Measurements from ENCODE around the gene SPSB2.
A peak's percentile ranks its signal among the peaks of the same experiment; 100 is the strongest.
"Not testable (repeated sequence)": the region's sequence is repeated elsewhere in the genome, so short reads cannot be mapped to it uniquely, and the experiment has no call there.

SPSB2 gene

DNA sequence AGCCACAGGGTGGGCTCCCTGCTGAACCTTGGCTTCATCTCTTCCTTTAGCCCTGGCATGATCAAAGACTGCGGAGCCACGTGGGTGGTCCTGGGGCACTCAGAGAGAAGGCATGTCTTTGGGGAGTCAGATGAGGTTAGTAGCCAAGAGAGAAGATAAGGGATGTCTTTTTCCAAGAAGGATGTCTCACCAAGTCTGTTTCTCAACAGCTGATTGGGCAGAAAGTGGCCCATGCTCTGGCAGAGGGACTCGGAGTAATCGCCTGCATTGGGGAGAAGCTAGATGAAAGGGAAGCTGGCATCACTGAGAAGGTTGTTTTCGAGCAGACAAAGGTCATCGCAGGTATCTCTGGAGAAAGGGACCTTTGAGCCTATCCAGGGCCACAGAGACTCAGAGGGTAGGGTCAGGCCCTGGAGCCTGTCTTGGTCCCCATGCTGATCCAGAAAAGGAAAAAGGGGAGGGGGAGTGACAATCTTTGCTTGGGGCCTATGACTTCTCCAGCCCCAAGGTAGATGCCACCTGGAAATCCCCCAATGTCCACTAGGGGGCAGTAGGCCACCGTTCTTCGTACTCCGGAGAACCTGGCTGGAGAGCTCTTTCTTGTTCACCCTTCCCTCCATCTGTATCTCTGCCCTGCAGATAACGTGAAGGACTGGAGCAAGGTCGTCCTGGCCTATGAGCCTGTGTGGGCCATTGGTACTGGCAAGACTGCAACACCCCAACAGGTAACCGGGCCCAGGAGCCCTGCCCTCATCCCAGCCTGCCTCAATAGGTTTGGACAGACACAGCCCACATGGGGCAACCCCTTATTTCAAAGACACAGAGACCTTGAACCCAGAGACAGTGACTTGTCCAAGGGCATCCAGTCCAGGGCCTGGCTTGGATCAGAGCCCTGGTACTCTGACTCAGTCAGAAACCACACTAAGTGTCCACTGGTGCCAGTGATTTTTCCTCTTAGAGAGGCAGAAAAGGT, 3.8 kb downstream of the SPSB2 start:
- DNase-seq, result peak; percentile 71

DNA sequence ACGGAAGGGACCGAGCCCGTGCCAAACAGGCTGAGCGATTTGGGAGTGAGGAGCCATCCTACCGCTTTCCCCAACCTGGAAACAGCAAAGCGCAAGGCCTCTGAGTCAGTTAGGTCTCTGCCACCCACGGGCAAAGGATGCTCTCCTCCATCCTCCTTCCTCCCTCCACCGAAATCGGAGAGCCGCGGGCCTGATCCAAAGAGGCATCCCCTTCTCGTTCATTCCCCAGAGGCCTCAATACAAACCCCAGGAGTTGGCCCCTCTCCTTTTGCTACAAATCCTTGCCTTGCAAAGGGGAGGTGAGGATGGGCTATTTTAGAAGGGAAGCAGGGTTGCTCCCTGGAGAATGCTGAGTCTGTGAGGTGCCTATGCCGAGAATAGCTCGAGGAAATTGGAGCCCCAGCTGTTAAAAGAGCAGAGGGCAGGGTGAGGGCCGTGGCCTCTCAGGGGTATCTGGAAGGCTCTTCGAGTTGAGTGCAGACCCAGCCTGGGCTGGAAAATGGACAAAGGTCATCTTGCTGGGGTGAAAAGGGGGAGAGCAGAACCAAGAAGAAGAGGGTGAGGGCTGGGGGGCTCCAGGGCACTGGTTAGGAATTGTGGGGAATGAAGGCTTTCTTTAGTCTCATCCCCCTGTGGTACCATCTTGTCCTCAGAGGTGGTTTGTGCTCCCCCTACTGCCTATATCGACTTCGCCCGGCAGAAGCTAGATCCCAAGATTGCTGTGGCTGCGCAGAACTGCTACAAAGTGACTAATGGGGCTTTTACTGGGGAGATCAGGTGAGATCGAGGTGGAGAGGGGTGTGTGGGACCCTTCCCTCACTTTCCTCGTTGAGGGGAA, 4.7 kb downstream of the SPSB2 start:
- no peak for DNase-seq

DNA sequence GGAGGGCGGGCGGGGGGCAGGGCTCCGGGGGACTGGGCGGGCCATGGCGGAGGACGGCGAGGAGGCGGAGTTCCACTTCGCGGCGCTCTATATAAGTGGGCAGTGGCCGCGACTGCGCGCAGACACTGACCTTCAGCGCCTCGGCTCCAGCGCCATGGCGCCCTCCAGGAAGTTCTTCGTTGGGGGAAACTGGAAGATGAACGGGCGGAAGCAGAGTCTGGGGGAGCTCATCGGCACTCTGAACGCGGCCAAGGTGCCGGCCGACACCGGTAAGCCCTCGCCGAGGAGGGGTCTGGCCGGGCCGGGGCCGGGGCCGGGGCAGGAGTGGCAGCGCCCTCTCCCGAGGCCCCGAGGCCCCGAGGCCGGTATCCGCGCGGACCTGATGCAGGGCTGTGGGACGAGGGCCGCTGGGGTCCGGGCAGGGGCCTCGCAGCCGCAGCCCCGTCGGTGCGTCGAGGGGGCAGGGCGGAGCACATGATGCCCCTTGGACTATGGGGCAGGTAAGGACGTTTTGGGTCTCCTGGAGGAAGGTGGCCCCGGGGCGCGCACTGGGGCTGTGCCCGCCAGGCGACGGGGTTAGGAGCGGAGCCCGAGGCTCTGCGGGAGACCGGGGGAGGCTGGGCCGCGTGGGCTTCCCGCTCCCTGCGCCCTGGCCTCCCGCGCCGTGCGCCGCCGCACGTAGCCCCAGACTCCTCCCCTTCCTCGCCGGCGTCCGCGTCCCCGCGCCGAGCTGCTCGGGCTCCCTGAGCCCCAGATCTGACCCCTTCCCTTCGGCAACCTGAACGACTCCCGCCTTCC, 5.5 kb downstream of the SPSB2 start, which contains the start of gene TPI1:
TPI1 (plus strand) TSS at position 119 of the 798 bp plus-strand sequence; CDS start at position 155, 36 bp downstream.
- peak; percentile 78 for DNase-seq

DNA sequence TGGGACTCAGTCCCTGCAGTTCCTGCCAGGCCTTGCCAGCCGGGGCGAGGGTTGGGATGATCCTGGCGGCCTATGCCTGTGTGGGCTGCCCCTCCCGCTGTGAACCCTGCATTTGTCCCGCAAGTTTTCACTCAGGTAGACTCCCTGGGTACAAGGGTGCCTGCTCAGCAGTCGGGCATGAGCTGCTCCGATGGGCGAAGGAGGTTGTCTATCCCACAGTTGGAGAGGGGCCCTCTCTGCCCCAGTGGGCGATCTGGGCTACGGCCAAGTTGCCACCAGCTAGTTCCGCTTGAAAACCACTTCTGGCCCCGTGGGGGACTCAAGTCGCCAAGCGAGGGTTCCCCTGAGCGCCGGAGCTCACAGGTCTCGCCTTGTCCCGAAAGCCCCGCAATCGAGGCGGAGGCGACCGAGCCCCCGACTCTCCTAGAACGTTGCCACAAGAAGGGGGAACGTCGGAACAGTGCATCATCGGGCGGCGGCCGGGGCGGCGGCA, 6.1 kb downstream of the SPSB2 start:
- no peak for DNase-seq

DNA sequence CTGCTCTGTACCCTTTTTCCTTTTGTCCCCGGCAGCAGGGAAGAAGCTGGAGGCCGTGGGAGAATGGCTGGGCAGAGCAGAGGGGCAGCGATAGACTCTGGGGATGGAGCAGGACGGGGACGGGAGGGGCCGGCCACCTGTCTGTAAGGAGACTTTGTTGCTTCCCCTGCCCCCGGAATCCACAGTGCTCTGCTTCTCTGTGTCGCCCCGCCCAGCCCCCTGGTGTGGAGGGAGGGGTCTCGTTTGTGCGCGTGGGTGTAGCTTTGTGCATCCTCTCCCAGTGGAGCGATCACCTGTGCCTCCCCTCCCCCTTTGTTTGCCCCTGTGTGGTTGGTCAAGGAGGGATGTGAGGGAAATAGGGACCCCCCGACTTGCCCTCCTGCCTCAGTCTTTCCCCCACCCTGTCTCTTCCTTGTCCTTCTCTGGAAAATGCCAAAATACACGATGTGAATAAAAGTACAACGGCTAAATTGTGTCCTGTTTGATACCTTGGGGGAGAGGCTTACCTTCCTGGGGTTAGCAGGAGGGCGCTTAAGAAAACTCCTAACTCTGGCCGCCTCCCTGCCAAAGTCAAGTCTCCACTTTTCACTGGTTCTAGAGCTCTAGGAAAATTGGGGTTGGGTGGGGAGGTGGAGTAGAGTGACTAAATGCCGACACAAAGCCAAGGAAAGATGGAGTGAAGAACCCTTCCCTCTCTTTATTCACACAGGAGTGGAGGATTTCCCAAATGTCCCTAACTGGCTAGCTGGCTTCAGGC, 6.8 kb downstream of the SPSB2 start:
- DNase-seq, result no peak

DNA sequence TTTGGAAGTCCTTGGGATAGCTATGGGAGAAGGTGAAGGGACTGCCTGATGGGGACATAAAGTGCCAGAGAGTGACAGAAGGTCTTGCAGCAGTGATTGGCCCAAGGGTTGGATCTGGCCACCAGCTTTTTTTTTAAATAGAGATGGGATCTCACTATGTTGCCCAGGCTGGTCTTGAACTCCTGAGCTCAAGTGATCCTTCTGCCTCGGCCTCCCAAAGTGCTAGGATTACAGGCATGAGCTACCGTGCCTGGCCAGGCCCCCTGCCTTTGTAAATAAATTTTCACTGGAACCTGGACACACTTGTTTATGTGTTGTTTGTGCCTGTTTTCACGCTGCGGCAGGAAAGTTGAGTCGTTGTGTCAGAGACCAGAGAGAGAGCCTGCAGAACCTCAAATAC, 7.8 kb downstream of the SPSB2 start:
- DNase-seq, result not testable (repeated sequence)

DNA sequence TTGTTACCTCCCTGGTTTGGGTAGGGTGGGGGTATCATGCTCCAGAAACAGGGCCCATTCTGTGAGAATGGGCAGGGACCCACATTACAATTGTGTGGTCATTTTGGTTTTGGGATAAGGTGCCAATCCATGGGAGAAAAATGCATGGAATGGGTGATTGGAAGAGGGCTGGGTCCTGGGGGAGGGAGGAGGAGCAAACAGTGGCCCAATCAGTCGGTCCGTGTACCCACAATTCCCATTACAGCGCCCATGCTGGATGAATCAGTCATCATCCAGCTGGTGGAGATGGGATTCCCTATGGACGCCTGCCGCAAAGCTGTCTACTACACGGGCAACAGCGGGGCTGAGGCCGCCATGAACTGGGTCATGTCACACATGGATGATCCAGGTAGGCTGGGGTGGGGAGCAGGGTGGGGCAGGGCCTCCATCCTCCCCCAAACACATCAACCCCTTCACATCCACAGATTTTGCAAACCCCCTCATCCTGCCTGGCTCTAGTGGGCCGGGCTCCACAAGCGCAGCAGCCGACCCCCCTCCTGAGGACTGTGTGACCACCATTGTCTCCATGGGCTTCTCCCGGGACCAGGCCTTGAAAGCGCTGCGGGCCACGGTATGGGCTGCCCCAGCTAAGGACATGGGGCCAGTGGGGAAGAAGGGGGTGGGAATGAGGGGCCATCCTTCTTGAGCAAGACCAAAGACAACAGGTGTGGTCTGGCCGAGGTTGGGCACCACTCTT, 9.3 kb downstream of the SPSB2 start:
- no peak for DNase-seq

DNA sequence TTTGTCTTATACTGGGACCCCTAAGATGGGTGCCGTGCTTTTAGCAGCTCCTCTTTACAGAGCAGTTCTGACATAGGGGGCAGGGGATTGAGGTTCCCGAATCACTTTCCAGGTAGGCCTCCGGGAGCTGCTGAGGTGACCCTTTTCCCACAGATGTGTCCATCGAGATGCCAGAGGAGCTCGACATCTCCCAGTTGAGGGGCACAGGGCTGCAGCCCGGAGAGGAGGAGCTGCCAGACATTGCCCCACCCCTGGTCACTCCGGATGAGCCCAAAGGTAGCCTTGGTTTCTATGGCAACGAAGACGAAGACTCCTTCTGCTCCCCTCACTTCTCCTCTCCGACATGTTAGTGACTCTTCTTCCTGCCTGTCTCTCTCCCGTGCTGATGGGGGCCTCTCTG, 10.1 kb downstream of the SPSB2 start:
- no peak for DNase-seq

DNA sequence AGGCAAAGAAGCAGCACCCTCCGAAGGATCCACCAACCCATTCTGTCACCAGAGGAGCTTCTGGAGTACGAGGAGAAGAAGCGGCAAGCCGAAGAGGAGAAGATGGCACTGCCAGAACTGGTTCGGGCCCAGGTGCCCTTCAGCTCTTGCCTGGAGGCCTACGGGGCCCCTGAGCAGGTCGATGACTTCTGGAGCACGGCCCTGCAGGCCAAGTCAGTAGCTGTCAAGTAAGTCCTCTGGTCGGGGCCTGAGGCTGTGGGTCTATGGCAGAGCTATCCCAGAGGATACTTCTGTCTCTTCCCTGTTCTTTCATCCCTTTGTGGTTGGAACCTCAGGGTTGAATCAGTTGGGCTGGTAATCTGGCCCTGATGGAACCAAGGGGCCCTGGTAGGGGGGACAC, 11.7 kb downstream of the SPSB2 start:
- no peak for DNase-seq

DNA sequence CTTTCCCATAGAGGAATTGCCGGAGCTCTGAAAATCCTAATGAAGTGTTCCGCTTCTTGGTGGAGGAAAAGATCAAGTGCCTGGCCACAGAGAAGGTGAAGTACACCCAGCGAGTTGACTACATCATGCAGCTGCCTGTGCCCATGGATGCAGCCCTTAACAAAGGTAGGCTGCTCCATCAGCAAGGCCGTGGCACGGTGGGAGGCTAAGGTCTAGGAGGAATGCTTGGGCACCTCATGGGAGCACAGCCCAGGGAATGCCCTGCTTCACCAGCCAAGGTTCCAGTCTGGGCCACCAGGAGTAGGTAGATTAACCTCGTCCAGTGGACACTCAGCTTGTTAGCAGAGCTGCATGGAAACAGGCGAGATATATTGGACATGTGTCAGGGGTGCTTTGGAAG, 12.2 kb downstream of the SPSB2 start:
- DNase-seq, result no peak

DNA sequence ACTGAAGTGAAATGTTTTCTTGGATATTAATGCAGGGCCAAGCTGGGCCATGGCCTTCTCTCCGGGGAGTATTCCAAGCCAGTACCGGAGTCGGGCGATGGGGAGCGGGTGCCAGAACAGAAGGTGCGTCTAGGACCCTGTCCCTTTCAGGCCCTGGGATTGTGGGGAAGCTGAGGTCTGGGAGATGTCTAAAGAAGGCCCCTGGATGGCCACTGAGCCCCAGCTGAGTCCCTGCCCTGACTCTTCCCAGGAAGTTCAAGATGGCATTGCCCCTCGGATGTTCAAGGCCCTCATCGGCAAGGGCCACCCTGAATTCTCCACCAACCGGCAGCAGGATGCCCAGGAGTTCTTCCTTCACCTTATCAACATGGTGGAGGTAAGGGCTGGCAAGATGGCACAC, 13.0 kb downstream of the SPSB2 start:
- DNase-seq, result no peak

DNA sequence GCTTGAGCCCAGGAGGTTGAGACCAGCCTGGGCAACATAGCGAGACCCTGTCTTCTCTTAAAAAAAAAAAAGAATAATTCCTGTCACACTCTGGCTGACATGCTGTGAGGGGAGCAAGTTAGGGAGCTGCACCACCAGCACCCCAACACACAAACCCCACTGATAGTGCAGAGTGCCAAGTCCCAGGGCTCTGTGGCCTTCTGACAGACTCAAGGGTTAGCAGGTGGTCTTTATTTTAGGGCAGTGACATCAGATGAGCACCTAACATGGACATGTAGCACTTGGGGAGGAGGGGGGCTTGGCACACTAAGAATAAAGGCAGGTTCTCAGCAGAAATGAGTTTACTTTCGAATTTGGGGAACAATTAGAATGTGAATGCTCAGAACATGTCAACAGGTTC, 14.3 kb downstream of the SPSB2 start:
- DNase-seq, result no peak

DNA sequence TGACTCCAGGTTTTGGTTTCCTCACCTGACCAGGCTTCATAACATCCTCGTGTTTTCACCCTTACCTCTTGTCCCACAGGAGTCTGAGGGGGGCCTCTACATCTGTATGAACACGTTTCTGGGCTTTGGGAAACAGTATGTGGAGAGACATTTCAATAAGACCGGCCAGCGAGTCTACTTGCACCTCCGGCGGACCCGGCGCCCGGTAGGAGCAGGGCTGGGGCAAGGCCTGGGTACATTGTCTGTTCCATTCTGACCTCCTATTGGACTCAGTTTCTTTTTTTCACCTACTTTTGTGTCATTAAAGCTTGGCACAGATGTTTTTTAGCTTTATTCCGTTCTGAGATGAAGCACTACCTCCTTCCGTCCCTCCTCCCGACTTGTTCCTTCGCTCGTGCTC, 17.8 kb downstream of the SPSB2 start:
- DNase-seq, result no peak

DNA sequence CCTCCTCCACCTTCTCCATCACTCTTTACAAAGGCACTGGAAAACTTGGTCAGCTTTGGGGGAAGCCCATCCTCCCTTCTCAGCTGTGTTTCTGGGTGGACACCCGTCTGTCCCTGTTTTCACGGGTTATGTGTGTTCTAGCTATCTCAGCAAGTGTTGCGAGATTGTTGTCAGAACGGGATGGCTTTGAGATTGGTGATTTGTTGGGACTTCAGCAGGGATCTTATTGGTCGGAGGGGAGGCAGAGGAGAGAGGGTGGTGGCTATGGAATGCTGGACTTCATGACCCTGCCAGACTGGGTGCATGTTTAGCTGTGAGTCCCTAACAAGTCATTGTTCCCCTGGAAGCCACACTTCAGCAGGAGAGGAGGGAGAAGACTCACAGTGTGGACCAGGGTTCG, 19.1 kb downstream of the SPSB2 start:
- no peak for DNase-seq

DNA sequence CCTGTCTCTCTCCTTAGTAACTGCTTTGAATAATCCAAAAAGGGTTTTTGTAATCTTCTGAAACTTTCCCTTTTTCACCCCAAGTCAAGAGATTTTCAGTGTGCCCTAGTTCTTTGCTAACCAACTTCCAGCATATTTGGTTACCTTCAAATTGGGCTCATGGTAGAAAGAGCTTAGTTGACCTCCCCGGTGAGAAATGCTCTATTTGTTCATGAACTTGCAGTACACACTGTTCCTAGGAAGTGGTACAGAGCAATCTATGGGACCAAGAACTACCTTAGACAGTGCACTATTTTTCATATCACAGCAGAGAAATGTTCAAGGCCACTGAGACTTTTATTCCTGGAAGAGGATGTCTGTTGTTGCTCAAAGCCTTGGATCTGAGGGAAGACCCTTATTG, 19.5 kb downstream of the SPSB2 start:
- DNase-seq, result no peak

DNA sequence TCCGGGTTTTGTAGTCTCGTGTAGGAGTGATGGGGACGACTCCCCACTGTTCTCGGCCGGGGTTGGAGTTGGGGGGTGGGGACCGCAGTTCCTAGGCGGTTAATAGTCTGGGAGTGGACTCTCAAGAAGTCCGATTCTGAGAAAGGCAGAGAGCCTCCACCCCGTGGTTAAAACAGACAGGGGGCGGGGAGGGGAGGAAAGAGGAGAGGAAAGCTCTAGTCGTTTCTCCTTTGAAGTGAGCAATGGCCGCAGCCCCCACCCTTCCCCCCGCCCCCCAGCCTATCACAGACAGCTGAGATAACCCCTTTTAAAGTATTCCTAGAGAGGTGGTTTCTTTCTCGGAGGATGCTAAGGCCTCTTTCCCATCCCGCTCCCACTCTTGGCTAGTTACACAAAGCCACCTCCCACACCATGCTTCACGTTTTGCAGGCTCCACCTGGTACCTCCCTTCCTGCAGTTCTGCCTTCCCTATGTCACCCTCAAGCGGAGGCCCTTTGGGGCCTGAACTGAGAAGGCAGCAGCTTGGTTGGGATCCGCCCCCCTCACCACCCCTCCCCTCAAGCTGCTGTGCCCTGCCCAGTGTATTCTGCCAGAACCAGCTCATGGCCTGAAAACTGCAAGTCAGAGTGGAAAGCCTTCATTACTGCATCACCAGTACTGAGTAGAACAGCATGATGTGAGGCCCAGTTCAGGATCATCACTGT, 20.3 kb downstream of the SPSB2 start:
- DNase-seq, result no peak

DNA sequence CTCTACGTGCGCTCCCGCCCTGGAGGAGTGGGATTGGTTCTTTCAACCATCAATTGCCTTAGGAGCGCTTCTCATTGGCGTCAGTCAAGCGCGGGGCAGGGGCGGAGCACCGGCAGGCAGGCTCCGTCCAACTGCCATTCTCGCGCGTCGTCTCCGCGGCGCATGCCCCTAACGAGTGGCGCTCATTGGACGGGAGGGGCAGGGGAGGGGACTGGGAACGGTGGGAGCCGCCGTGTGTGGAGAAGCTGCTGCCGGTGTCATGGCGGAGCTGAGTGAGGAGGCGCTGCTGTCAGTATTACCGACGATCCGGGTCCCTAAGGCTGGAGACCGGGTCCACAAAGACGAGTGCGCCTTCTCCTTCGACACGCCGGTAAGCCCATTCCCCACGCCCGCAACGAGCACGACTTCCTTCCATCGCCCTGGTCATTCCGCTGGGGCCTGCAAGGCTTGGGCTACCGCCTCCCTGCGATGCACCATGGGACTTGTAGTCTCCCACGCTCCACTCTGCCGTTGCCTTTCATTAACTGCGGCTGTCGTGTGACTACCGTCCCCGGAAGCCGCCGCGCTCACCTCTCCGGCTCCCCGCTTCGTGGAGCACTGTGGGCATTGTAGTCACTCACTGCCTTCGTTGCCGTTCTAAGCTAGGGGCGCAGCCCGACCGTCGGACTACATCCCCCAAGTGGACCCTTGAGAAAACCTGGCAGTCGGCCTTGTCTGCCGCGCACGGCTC, 21.0 kb downstream of the SPSB2 start, which contains the start of gene USP5:
USP5 (plus strand) TSS at position 230 of the 730 bp plus-strand sequence; CDS start at position 260, 30 bp downstream.
- DNase-seq, result peak; percentile 100

DNA sequence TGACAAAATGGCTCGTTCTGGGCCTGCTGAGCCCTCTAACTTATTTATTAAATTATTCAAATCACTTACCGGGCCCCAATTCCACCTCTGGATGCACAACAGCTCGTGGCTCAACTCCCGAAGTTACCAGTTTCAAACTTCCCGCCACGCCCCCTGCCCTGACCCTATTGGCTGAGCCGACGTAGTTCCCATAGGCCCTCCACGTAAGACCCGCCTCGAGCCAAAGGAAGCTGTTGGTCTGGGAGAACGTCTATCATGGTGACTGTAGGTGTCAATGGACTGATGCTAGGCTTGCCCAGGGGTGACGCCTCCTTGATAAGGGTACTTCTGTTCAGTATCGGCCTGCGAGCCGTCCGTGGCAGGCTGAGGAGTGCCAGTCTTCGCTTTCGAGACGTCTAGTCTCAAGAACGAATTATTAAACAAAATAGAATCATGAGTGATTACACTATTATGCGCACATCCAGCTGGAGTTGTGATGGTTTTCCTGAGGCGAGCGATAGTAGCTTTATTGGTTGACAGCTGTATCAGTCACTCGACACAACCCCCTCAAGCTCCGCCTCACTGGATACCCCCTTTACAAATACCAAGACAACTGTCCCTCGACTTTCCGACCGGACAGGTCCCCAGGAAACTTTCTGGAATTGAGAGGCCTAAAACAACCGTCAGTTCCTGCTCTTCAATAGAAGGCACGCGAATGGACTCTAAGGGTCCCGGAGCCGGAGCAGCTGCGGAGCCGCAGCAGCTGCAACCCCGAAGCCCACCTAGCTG, 21.8 kb downstream of the SPSB2 start, which contains the start of gene CDCA3:
CDCA3 (minus strand) TSS at position 134 of the 768 bp plus-strand sequence. CDS start 334 bp downstream, outside the sequence.
- peak; percentile 97 for DNase-seq

DNA sequence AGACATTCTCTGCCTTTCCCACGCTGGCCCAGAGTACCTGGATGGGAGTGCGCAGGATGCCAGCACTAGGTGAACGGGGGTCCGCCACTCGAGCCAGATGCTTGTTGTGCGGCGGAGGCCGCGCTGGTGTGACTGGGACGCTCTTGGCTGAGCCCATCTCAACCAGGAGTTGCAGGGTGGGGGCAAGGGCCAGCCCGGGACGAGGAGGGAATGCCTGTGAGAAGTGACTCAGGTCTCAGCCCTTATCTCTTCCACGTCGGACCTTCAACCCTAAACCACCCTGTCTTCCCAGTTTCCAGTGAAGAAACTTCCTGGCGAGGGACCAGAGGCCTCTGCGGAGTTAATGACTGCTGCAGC, 22.3 kb downstream of the SPSB2 start:
- DNase-seq, result no peak
